Fibroblast of skin of abdomen (primary cell): ENCODE results near the gene PLXNB1.

Source experiments
- DNase-seq: peaks from one replicate; pipeline ENCODE4 v3.0.0-alpha.2; 2013

PLXNB1 gene

GRCh38 chr3:48364840-48365239, 65.0 kb downstream of the PLXNB1 start:
- DNase-seq: no peak

GRCh38 chr3:48361928-48362327, 68.0 kb downstream of the PLXNB1 start:
- DNase-seq: no peak

DNA sequence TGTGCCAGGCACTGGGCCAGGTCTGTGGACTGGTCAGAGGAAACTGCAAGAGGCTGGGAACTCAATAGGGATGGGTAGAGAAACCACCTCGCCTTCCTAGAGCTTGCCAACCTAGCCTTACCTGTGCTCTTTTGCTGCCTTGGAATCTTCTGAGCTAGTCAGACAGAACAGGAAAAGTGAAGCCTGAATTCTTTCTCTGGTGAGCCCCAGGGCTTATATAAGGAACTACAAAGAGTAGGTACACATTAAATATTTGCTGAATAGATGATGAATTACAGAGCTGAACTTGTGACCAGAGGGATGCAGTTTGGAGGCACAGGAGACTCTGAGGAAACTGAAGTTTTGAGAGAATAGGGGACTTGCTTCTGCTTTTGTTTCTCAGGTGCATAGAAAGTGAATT, 73.5 kb downstream of the PLXNB1 start:
- DNase-seq: no peak

GRCh38 chr3:48353987-48354386, 75.9 kb downstream of the PLXNB1 start:
- DNase-seq: no peak
